ENCODE data around the gene SLC38A4. TPM values are rescaled to one million over a fixed set of nuclear protein-coding genes. Genes with fewer than 3 reads are reported as not detected.

The SLC38A4 gene
- total RNA-seq, 3 donors from 2014 or later (not counting 1 experiment from before 2014, with no cell fraction given): not detected

DNA sequence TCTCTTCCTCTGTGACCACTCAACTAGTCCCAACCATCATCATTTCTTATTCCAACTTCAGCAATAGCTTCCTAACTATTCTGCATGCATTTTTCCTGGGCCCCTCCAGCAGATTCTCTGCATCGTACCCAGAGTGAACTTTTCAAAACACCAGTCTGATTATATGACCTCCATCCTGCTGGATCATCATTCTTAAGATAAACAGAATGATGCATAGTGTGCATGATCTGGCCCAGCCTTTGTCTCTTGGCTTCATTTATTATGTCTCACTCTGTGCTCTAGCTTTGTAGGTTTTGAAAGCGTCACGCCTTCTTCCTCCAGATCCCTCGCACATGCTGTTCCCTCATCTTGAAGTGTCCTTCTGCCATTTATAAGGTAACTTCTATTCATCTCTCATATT lies 46.3 kb upstream of the SLC38A4 start:
- WGBS (ENCODE audit: insufficient coverage): 95% methylated on average over 4 of the region's 4 CpGs
- Mint-ChIP-seq H3K27me3 (ENCODE audit: low read depth in 2 of 2) (peaks cover 15 to 16% of the 10 kb centered on the region in 2 donors), H3K4me1 (no peaks in the 10 kb centered on the region)

DNA sequence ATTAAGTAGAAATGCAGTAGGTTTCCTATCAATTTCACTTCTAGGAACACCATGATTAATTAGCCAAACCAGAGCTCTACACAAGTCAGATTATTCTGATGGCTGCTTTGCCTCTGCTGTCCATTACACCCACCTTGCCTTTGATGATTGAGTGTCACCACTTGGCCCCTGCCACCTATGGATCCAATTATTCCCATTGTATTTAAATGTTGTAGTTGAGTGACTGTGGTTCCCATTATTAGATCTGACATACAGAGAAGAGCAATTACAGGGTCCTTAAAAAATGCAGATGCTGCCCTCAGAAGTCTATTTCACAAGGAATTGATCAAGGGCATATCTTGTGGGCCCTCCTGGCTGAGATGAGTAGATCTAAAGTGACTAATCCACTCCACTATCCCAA lies 39.5 kb upstream of the SLC38A4 start:
- Mint-ChIP-seq H3K4me1 (no peaks in the 10 kb centered on the region), H3K27ac (no peak overlapping the region), H3K36me3 (peaks cover 12% of the 10 kb centered on the region), H3K9me3 (peaks cover 3 to 4% of the 10 kb centered on the region in 2 donors), H3K4me3 (no peak overlapping the region), H3K27me3 (ENCODE audit: low read depth in 2 of 2) (peaks cover 4 to 13% of the 10 kb centered on the region in 2 donors)
- Histone ChIP-seq H3K9me3 (ENCODE audit: control insufficient read depth, insufficient read depth, low read length) (peaks cover 5% of the 10 kb centered on the region), H3K27ac (ENCODE audit: low read length) (no peak overlapping the region), H3K27me3 (ENCODE audit: control insufficient read depth, insufficient read depth, low read length) (no peaks in the 10 kb centered on the region), H3K4me1 (ENCODE audit: control insufficient read depth, insufficient read depth, low read length) (no peaks in the 10 kb centered on the region), H3K36me3 (ENCODE audit: control insufficient read depth, insufficient read depth, low read length) (no peaks in the 10 kb centered on the region), H3K4me3 (ENCODE audit: low read length) (no peak overlapping the region)
- DNase-seq (no peak), ATAC-seq (no peak)
- intact Hi-C loops (cut with micrococcal nuclease): no loop called here
- TF ChIP-seq, protein P1, sequence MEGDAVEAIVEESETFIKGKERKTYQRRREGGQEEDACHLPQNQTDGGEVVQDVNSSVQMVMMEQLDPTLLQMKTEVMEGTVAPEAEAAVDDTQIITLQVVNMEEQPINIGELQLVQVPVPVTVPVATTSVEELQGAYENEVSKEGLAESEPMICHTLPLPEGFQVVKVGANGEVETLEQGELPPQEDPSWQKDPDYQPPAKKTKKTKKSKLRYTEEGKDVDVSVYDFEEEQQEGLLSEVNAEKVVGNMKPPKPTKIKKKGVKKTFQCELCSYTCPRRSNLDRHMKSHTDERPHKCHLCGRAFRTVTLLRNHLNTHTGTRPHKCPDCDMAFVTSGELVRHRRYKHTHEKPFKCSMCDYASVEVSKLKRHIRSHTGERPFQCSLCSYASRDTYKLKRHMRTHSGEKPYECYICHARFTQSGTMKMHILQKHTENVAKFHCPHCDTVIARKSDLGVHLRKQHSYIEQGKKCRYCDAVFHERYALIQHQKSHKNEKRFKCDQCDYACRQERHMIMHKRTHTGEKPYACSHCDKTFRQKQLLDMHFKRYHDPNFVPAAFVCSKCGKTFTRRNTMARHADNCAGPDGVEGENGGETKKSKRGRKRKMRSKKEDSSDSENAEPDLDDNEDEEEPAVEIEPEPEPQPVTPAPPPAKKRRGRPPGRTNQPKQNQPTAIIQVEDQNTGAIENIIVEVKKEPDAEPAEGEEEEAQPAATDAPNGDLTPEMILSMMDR (IDR thresholded peaks at IDR 0.05): no peak

More for the DNA sequence above, 46.3 kb upstream of the SLC38A4 start:
- no peak for DNase-seq
- Histone ChIP-seq H3K4me1 (ENCODE audit: control insufficient read depth, insufficient read depth, low read length) (no peaks in the 10 kb centered on the region), H3K27me3 (ENCODE audit: control insufficient read depth, insufficient read depth, low read length) (no peaks in the 10 kb centered on the region), H3K4me3 (ENCODE audit: low read length) (no peak overlapping the region), H3K9me3 (ENCODE audit: control insufficient read depth, insufficient read depth, low read length) (peaks cover 2% of the 10 kb centered on the region), H3K27ac (ENCODE audit: low read length) (no peak overlapping the region), H3K36me3 (ENCODE audit: control insufficient read depth, insufficient read depth, low read length) (no peaks in the 10 kb centered on the region)
- TF ChIP-seq, protein P1 (IDR thresholded peaks at IDR 0.05): no peak
- Mint-ChIP-seq H3K36me3 (no peaks in the 10 kb centered on the region), H3K4me3 (no peak overlapping the region), H3K27ac (no peak overlapping the region), H3K9me3 (no peaks in the 10 kb centered on the region)
- intact Hi-C loops (cut with micrococcal nuclease): no loop called here
- no peak for ATAC-seq

DNA sequence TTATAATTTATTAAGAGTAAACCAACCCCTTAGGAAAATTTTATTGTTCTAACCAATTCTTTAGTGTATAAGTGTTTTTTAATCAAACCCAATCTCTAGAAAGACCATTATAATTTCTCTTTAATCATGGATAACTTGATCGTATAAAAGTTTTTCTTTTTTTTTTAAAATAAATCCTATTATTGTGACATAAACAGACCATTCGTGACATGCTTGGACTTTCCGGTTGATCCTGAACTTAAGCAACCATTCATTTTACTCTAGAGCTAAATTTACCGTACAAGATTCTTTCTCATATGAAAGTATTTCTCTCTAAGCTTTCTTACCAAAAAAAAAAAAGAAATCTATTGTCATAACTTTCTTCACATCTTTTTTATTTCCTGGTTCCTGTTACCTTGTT lies 32.6 kb upstream of the SLC38A4 start:
- H3K4me3 ChIP-seq (ENCODE audit: low read length): no peak overlapping the region
- H3K27me3 Mint-ChIP-seq (ENCODE audit: low read depth in 2 of 2): peaks cover 0 to 6% of the 10 kb centered on the region in 2 donors
- H3K4me1 Mint-ChIP-seq: no peaks in the 10 kb centered on the region
- H3K9me3 Mint-ChIP-seq: peaks cover 3% of the 10 kb centered on the region in 2 donors
- peaks cover 12% of the 10 kb centered on the region for H3K36me3 Mint-ChIP-seq
- H3K4me3 Mint-ChIP-seq: no peak overlapping the region
- intact Hi-C loops (cut with micrococcal nuclease): no loop called here
- H3K27ac Mint-ChIP-seq: no peak overlapping the region
- H3K9me3 ChIP-seq (ENCODE audit: control insufficient read depth, insufficient read depth, low read length): peaks cover 3% of the 10 kb centered on the region
- no peaks in the 10 kb centered on the region for H3K4me1 ChIP-seq (ENCODE audit: control insufficient read depth, insufficient read depth, low read length)
- no peaks in the 10 kb centered on the region for H3K27me3 ChIP-seq (ENCODE audit: control insufficient read depth, insufficient read depth, low read length)
- 93% methylated on average over 3 of the region's 4 CpGs for WGBS (ENCODE audit: insufficient coverage)
- ATAC-seq (no peak), DNase-seq (no peak)
- no peaks in the 10 kb centered on the region for H3K36me3 ChIP-seq (ENCODE audit: control insufficient read depth, insufficient read depth, low read length)
- TF ChIP-seq, protein P1 (IDR thresholded peaks at IDR 0.05): no peak
- no peak overlapping the region for H3K27ac ChIP-seq (ENCODE audit: low read length)

DNA sequence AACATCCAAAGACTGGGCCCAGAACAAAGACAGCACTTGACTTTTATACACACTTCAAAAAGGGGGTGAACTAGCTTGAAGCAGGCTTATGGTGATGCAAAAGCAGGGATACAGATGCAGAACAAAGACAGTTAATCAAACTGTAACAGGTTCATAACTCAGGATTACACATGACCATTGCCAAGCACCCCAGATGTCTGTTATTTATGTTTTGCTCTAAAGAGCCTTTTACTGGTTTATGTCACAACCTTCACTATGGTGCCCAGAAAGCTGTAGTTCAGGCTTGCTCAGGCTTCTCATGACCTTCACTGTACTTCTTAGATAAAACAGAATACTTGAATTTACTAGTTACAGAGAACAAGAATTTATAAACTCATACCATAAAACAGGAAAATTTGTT lies 31.7 kb upstream of the SLC38A4 start:
- H3K9me3 ChIP-seq (ENCODE audit: control insufficient read depth, insufficient read depth, low read length): peaks cover 3% of the 10 kb centered on the region
- no peak overlapping the region for H3K4me3 ChIP-seq (ENCODE audit: low read length)
- Mint-ChIP-seq H3K4me3 (no peak overlapping the region), H3K27ac (no peak overlapping the region), H3K36me3 (peaks cover 12% of the 10 kb centered on the region), H3K4me1 (no peaks in the 10 kb centered on the region), H3K9me3 (peaks cover 3% of the 10 kb centered on the region in 2 donors), H3K27me3 (ENCODE audit: low read depth in 2 of 2) (peaks cover 0 to 6% of the 10 kb centered on the region in 2 donors)
- ATAC-seq (no peak), DNase-seq (no peak)
- H3K36me3 ChIP-seq (ENCODE audit: control insufficient read depth, insufficient read depth, low read length): no peaks in the 10 kb centered on the region
- H3K27ac ChIP-seq (ENCODE audit: low read length): no peak overlapping the region
- no peaks in the 10 kb centered on the region for H3K27me3 ChIP-seq (ENCODE audit: control insufficient read depth, insufficient read depth, low read length)
- TF ChIP-seq, protein P1 (IDR thresholded peaks at IDR 0.05): no peak
- intact Hi-C loops (cut with micrococcal nuclease): no loop called here
- H3K4me1 ChIP-seq (ENCODE audit: control insufficient read depth, insufficient read depth, low read length): no peaks in the 10 kb centered on the region
